WTC11 (cell line): ENCODE results near the gene NDUFV1. TPM values are rescaled to one million over a fixed set of nuclear protein-coding genes. Genes with fewer than 3 reads are reported as not detected.

Experiments
- ATAC-seq: fragments of 200-7000 bp; cut with Tn5 transposase; 2 replicates; pipeline ENCODE4 v1.10.0; 2021; ENCODE audit warnings: mild to moderate bottlenecking, moderate library complexity
- CTCF ChIA-PET: fragments of 300-600 bp; sonication (Branson Sonifier 250); formaldehyde crosslinking; loops from one replicate; lab custom pipeline; 2021; ENCODE audit warnings: antibody characterized with exemption; lab: Charles Lee
- POLR2A ChIA-PET: fragments of 350-600 bp; sonication (Branson Sonifier 250); formaldehyde crosslinking; loops from one replicate; lab custom pipeline; 2021; ENCODE audit warnings: antibody characterized with exemption; lab: Charles Lee
- DNase-seq: peaks from one replicate; pipeline ENCODE4 v3.0.0; 2021; ENCODE audit warnings: low spot score
- H3K27ac Mint-ChIP-seq: 2 replicates; pipeline ENCODE4 v1.8.0; 2021; ENCODE audit warnings: mixed read lengths
- H3K27me3 Mint-ChIP-seq: 2 replicates; pipeline ENCODE4 v1.8.0; 2021; ENCODE audit warnings: low read depth, mild to moderate bottlenecking, moderate library complexity, mixed read lengths
- H3K36me3 Mint-ChIP-seq: 2 replicates; pipeline ENCODE4 v1.8.0; 2021; ENCODE audit warnings: mixed read lengths
- H3K4me1 Mint-ChIP-seq: 2 replicates; pipeline ENCODE4 v1.8.0; 2022; ENCODE audit warnings: mixed read lengths
- H3K4me3 Mint-ChIP-seq: 2 replicates; pipeline ENCODE4 v1.8.0; 2021; ENCODE audit warnings: mild to moderate bottlenecking, moderate library complexity, mixed read lengths
- H3K9me3 Mint-ChIP-seq: 2 replicates; pipeline ENCODE4 v1.8.0; 2021; ENCODE audit warnings: mixed read lengths
- CREM ChIP-seq: sonication (generic); formaldehyde crosslinking; IDR thresholded peaks from 2 replicates; pipeline ENCODE4 v1.8.1; 2022; ENCODE audit warnings: mild to moderate bottlenecking, missing genetic modification reagents, moderate library complexity
- ETV6 ChIP-seq: sonication (generic); formaldehyde crosslinking; IDR thresholded peaks from 2 replicates; pipeline ENCODE4 v1.8.1; 2022; ENCODE audit warnings: mild to moderate bottlenecking, missing genetic modification reagents
- MXD4 ChIP-seq: fragments of 250-450 bp; sonication (Bioruptor Pico); IDR thresholded peaks from 2 replicates; pipeline ENCODE4 v1.8.0; 2021; ENCODE audit warnings: mild to moderate bottlenecking, moderate library complexity, borderline replicate concordance
- NFATC4 ChIP-seq: fragments of 250-450 bp; sonication (Bioruptor Pico); IDR thresholded peaks from 2 replicates; pipeline ENCODE4 v1.9.0; 2021; ENCODE audit warnings: mild to moderate bottlenecking
- NFYB ChIP-seq: sonication (generic); formaldehyde crosslinking; conservative IDR thresholded peaks from 2 replicates; pipeline ENCODE4 v1.8.0; 2022; ENCODE audit warnings: low read depth, missing genetic modification reagents
- RORB ChIP-seq: fragments of 250-450 bp; sonication (Bioruptor Pico); IDR thresholded peaks from 2 replicates; pipeline ENCODE4 v1.9.0; 2021; ENCODE audit warnings: mild to moderate bottlenecking
- SMAD3 ChIP-seq: sonication (generic); formaldehyde crosslinking; IDR thresholded peaks from 2 replicates; pipeline ENCODE4 v1.8.0; 2022; ENCODE audit warnings: missing genetic modification reagents, mild to moderate bottlenecking, borderline replicate concordance
- TP53 ChIP-seq: sonication (generic); formaldehyde crosslinking; IDR thresholded peaks from 2 replicates; pipeline ENCODE4 v1.8.1; 2023; ENCODE audit warnings: mild to moderate bottlenecking, missing genetic modification reagents
- ZBTB21 ChIP-seq: sonication (generic); formaldehyde crosslinking; IDR thresholded peaks from 2 replicates; pipeline ENCODE4 v1.8.1; 2023; ENCODE audit warnings: mild to moderate bottlenecking, missing genetic modification reagents, borderline replicate concordance
- ZNF138 ChIP-seq: sonication (generic); formaldehyde crosslinking; conservative IDR thresholded peaks from 2 replicates; pipeline ENCODE4 v1.8.1; 2022; ENCODE audit warnings: mild to moderate bottlenecking, moderate library complexity, missing genetic modification reagents
- ZNF263 ChIP-seq: sonication (generic); formaldehyde crosslinking; IDR thresholded peaks from 2 replicates; pipeline ENCODE4 v1.8.1; 2022; ENCODE audit warnings: low read depth, mild to moderate bottlenecking, moderate library complexity, missing genetic modification reagents
- ZNF396 ChIP-seq: fragments of 250-450 bp; sonication (Bioruptor Pico); IDR thresholded peaks from 2 replicates; pipeline ENCODE4 v1.8.0; 2021; ENCODE audit warnings: mild to moderate bottlenecking, moderate library complexity, borderline replicate concordance
- total RNA-seq: library from RNA; stranded (reverse); gene quantifications from 3 replicates; pipeline ENCODE4 v1.2.3, GENCODE V29; 2021
- TF ChIP-seq, protein P1 (sequence below): fragments of 250-450 bp; sonication (Bioruptor Pico); IDR thresholded peaks from 2 replicates; pipeline ENCODE4 v1.9.0; 2021; ENCODE audit warnings: mild to moderate bottlenecking, borderline replicate concordance
- TF ChIP-seq, protein P2 (sequence below): sonication (generic); formaldehyde crosslinking; IDR thresholded peaks from 2 replicates; pipeline ENCODE4 v1.8.0; 2022; ENCODE audit warnings: mild to moderate bottlenecking, missing genetic modification reagents
- TF ChIP-seq, protein P3 (sequence below): sonication (generic); formaldehyde crosslinking; IDR thresholded peaks from 2 replicates; pipeline ENCODE4 v1.8.0; 2022; ENCODE audit warnings: missing genetic modification reagents
- TF ChIP-seq, protein P4 (sequence below): sonication (generic); formaldehyde crosslinking; IDR thresholded peaks from 2 replicates; pipeline ENCODE4 v1.8.1; 2023; ENCODE audit warnings: mild to moderate bottlenecking, missing genetic modification reagents, borderline replicate concordance
- TF ChIP-seq, protein P5 (sequence below): sonication (generic); formaldehyde crosslinking; IDR thresholded peaks from 2 replicates; pipeline ENCODE4 v1.8.1; 2022; ENCODE audit warnings: missing genetic modification reagents, borderline replicate concordance

NDUFV1 gene
- total RNA-seq, 1 experiment from 2014 or later, result 231 TPM

DNA sequence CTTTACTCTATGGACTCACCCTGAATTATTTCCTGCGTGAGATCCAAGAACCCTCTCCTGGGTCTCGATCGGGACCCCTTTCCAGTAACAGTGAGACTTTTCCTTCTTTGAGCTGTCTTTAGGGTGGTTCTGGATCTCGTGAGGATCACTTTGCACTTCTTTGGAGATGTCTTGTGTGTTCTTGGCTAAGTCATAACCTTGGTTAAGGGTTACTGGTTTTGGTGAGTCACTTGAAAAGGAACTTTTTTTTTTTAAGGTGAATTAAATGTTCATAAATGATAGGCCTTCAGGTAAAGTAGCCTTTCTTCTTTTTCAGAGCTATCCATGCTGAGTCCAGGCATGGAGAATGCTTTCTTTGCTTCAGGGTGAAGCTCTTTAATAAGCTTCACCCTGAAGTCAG, 42.5 kb upstream of the NDUFV1 start:
- H3K4me3 Mint-ChIP-seq, result no peak overlapping the region

DNA sequence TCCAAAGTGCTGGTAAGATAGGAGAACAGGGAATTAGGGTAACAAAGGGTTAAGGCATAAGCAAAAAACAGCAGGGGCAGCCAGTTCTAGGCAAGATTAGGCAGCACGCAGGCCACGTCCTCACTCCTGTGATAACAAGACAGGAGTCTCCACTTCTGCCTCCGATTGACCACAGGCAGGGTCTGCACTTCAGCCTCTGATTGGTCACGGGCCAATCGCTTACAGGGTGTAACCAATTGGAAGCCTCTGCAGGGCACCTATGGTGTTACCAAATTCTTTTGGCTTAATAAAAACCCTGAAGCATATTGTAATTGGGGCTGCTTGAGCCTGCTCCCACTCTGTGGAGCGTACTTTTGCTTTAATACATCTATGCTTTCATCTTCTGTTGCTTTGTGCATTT, 35.3 kb upstream of the NDUFV1 start:
- Mint-ChIP-seq H3K9me3 (peaks cover 11% of the 10 kb centered on the region), H3K4me1 (no peaks in the 10 kb centered on the region), H3K4me3 (no peak overlapping the region), H3K27me3 (peaks cover 22% of the 10 kb centered on the region), H3K27ac (no peak overlapping the region), H3K36me3 (peaks cover 6% of the 10 kb centered on the region)
- TF ChIP-seq NFYB (CRISPR knock-in tag) (0 out of 2 replicates have a peak, but pooled peaks have one; percentile 19), TP53 (no peak)
- ATAC-seq (peak; percentile 53), DNase-seq (no peak)
- POLR2A ChIA-PET, result no interaction called here
- CTCF ChIA-PET, result interaction anchor here (1.3 to 3.1 kb wide), 5 partner anchors 12 to 58 kb away, joined by 4 to 26 read pairs (median 22); partner anchors contain the start of genes GSTP1 and NUDT8

More for the DNA sequence above, 42.5 kb upstream of the NDUFV1 start:
- Mint-ChIP-seq H3K9me3 (no peaks in the 10 kb centered on the region), H3K4me1 (peaks cover 17% of the 10 kb centered on the region), H3K36me3 (no peaks in the 10 kb centered on the region), H3K27ac (no peak overlapping the region), H3K27me3 (peaks cover 4% of the 10 kb centered on the region)
- ChIA-PET POLR2A (no interaction called here), CTCF (no interaction called here)
- TF ChIP-seq ZNF138 (CRISPR knock-in tag) (no peak), NFATC4 (no peak), NFYB (CRISPR knock-in tag) (no peak), ZNF396 (CRISPR knock-in tag) (no peak)
- TF ChIP-seq, protein P1, sequence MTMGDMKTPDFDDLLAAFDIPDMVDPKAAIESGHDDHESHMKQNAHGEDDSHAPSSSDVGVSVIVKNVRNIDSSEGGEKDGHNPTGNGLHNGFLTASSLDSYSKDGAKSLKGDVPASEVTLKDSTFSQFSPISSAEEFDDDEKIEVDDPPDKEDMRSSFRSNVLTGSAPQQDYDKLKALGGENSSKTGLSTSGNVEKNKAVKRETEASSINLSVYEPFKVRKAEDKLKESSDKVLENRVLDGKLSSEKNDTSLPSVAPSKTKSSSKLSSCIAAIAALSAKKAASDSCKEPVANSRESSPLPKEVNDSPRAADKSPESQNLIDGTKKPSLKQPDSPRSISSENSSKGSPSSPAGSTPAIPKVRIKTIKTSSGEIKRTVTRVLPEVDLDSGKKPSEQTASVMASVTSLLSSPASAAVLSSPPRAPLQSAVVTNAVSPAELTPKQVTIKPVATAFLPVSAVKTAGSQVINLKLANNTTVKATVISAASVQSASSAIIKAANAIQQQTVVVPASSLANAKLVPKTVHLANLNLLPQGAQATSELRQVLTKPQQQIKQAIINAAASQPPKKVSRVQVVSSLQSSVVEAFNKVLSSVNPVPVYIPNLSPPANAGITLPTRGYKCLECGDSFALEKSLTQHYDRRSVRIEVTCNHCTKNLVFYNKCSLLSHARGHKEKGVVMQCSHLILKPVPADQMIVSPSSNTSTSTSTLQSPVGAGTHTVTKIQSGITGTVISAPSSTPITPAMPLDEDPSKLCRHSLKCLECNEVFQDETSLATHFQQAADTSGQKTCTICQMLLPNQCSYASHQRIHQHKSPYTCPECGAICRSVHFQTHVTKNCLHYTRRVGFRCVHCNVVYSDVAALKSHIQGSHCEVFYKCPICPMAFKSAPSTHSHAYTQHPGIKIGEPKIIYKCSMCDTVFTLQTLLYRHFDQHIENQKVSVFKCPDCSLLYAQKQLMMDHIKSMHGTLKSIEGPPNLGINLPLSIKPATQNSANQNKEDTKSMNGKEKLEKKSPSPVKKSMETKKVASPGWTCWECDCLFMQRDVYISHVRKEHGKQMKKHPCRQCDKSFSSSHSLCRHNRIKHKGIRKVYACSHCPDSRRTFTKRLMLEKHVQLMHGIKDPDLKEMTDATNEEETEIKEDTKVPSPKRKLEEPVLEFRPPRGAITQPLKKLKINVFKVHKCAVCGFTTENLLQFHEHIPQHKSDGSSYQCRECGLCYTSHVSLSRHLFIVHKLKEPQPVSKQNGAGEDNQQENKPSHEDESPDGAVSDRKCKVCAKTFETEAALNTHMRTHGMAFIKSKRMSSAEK (CRISPR knock-in tag), result no peak
- ATAC-seq (no peak), DNase-seq (no peak)

DNA sequence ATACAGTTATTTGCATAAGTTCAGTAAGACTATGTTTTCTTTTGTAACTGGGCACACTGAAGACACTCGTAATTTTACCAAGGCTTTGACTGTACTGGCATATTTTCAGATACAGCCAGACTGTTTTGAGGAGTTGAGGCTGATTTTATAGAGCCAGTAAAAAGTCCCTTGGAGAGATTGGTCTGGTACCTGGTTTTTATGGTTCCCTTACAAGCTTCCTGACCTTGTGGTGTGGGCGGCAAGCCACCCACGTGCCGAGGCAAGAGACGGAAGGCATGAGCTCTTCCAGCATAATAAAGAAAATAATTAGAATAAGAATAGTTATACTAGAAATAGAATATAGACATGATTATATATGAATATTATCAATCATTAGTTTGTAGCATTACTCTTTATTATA, 34.4 kb upstream of the NDUFV1 start:
- DNase-seq (no peak), ATAC-seq (no peak)
- ChIA-PET POLR2A (no interaction called here), CTCF (interaction anchor here (0.6 to 3.1 kb wide), 21 partner anchors 8 to 204 kb away, joined by 3 to 26 read pairs (median 4); partner anchors contain the start of genes GSTP1 and NUDT8)
- Mint-ChIP-seq H3K27ac (no peak overlapping the region), H3K27me3 (peaks cover 30% of the 10 kb centered on the region), H3K4me1 (no peaks in the 10 kb centered on the region), H3K36me3 (peaks cover 6% of the 10 kb centered on the region), H3K4me3 (no peak overlapping the region), H3K9me3 (peaks cover 11% of the 10 kb centered on the region)
- TF ChIP-seq, protein P2, sequence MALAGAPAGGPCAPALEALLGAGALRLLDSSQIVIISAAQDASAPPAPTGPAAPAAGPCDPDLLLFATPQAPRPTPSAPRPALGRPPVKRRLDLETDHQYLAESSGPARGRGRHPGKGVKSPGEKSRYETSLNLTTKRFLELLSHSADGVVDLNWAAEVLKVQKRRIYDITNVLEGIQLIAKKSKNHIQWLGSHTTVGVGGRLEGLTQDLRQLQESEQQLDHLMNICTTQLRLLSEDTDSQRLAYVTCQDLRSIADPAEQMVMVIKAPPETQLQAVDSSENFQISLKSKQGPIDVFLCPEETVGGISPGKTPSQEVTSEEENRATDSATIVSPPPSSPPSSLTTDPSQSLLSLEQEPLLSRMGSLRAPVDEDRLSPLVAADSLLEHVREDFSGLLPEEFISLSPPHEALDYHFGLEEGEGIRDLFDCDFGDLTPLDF (CRISPR knock-in tag), result no peak
- TF ChIP-seq ZNF263 (no peak), SMAD3 (CRISPR knock-in tag) (no peak), RORB (no peak), MXD4 (CRISPR knock-in tag) (no peak), ETV6 (CRISPR knock-in tag) (no peak), ZNF138 (CRISPR knock-in tag) (no peak), CREM (no peak), NFATC4 (no peak), ZBTB21 (CRISPR knock-in tag) (no peak)
- TF ChIP-seq, protein P3, sequence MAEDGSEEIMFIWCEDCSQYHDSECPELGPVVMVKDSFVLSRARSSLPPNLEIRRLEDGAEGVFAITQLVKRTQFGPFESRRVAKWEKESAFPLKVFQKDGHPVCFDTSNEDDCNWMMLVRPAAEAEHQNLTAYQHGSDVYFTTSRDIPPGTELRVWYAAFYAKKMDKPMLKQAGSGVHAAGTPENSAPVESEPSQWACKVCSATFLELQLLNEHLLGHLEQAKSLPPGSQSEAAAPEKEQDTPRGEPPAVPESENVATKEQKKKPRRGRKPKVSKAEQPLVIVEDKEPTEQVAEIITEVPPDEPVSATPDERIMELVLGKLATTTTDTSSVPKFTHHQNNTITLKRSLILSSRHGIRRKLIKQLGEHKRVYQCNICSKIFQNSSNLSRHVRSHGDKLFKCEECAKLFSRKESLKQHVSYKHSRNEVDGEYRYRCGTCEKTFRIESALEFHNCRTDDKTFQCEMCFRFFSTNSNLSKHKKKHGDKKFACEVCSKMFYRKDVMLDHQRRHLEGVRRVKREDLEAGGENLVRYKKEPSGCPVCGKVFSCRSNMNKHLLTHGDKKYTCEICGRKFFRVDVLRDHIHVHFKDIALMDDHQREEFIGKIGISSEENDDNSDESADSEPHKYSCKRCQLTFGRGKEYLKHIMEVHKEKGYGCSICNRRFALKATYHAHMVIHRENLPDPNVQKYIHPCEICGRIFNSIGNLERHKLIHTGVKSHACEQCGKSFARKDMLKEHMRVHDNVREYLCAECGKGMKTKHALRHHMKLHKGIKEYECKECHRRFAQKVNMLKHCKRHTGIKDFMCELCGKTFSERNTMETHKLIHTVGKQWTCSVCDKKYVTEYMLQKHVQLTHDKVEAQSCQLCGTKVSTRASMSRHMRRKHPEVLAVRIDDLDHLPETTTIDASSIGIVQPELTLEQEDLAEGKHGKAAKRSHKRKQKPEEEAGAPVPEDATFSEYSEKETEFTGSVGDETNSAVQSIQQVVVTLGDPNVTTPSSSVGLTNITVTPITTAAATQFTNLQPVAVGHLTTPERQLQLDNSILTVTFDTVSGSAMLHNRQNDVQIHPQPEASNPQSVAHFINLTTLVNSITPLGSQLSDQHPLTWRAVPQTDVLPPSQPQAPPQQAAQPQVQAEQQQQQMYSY (CRISPR knock-in tag), result no peak
- TF ChIP-seq, protein P4, sequence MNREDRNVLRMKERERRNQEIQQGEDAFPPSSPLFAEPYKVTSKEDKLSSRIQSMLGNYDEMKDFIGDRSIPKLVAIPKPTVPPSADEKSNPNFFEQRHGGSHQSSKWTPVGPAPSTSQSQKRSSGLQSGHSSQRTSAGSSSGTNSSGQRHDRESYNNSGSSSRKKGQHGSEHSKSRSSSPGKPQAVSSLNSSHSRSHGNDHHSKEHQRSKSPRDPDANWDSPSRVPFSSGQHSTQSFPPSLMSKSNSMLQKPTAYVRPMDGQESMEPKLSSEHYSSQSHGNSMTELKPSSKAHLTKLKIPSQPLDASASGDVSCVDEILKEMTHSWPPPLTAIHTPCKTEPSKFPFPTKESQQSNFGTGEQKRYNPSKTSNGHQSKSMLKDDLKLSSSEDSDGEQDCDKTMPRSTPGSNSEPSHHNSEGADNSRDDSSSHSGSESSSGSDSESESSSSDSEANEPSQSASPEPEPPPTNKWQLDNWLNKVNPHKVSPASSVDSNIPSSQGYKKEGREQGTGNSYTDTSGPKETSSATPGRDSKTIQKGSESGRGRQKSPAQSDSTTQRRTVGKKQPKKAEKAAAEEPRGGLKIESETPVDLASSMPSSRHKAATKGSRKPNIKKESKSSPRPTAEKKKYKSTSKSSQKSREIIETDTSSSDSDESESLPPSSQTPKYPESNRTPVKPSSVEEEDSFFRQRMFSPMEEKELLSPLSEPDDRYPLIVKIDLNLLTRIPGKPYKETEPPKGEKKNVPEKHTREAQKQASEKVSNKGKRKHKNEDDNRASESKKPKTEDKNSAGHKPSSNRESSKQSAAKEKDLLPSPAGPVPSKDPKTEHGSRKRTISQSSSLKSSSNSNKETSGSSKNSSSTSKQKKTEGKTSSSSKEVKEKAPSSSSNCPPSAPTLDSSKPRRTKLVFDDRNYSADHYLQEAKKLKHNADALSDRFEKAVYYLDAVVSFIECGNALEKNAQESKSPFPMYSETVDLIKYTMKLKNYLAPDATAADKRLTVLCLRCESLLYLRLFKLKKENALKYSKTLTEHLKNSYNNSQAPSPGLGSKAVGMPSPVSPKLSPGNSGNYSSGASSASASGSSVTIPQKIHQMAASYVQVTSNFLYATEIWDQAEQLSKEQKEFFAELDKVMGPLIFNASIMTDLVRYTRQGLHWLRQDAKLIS (CRISPR knock-in tag), result no peak
- TF ChIP-seq, protein P5, sequence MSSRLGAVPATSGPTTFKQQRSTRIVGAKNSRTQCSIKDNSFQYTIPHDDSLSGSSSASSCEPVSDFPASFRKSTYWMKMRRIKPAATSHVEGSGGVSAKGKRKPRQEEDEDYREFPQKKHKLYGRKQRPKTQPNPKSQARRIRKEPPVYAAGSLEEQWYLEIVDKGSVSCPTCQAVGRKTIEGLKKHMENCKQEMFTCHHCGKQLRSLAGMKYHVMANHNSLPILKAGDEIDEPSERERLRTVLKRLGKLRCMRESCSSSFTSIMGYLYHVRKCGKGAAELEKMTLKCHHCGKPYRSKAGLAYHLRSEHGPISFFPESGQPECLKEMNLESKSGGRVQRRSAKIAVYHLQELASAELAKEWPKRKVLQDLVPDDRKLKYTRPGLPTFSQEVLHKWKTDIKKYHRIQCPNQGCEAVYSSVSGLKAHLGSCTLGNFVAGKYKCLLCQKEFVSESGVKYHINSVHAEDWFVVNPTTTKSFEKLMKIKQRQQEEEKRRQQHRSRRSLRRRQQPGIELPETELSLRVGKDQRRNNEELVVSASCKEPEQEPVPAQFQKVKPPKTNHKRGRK, result no peak
